DMS53 (cell line): ENCODE results near the gene KCTD19.

ENCODE experiments used
- DNase-seq: peaks from one replicate; lab custom pipeline; 2025; lab: John Stamatoyannopoulos, UW

The KCTD19 gene

DNA sequence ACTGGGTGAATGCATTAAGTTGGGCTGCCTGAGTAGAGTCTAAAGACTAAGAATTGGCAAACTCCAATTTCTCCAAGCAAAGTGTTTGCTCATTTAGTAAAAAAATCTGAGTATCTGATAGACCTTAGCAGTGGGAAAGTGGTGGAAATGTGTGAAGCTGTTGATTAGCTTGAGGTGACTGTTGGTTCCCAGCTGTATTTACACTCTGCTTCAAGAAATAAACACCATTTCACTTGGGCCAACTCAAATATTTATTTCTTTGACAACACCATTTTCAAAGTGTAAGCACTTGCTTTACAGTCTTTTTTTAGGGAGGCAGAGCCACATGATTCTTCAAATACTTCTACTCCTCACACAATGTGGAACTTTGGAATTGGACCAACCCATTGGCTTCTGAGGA, 8.7 kb downstream of the KCTD19 start:
- DNase-seq = no peak

DNA sequence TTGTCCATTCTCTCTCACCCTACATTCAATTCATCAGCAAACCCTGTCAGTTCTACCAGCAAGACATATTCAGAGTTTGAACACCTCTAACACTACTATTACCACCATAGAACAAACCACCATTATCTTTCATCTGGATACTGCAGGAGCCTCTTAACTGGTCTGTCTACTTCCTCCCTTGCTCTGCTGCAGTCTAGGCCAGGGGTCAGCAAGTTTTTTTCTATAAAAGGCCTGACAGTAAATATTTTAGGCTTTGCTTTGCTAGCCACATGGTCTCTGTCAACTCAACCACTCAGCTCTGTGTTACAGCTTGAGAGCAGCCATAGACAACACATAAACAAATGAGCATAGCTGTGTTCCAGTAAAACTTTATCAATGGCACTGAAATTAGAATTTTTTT, 13.8 kb downstream of the KCTD19 start:
- no peak for DNase-seq

DNA sequence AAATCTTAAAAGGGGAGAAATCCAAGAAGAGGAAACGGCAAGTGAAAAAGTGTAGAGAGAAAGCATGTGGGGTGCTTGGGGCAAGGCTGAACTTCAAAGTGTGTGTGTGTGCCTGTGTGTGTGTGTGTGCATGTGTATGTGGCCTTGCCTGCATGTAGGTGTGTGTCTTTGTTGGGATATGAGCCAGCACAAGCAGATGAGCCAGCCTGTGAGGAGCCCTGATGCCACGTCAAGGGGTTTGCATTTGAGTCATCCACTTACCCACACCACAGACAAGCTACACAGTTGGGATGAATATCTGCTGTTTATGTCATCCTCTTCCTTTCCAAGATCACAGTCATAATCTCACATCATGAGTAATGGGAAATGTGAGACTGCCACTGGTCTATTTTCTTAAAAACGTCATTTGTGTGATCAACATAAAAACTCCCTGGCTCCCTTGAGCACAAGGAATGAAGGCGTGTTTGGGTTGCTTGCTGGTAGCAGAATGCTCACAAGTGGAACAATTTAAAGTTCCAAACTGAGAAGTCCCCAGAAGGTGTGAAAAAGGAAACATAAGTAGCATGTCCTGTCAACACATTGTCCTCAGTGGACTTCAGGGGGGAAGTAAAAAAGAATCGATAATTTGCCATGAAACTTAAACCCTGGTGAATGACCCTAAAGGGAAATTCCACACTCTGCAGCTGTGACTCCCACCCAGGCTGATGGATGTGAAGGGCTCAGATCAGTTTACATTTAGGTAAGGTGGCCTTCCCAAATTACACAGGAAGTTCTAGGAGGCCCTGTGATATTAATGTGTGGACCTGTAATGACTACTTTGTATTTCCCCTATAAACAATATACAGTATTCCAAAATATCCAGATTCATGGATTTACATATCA, 14.7 kb downstream of the KCTD19 start:
- DNase-seq = peak; percentile 89

DNA sequence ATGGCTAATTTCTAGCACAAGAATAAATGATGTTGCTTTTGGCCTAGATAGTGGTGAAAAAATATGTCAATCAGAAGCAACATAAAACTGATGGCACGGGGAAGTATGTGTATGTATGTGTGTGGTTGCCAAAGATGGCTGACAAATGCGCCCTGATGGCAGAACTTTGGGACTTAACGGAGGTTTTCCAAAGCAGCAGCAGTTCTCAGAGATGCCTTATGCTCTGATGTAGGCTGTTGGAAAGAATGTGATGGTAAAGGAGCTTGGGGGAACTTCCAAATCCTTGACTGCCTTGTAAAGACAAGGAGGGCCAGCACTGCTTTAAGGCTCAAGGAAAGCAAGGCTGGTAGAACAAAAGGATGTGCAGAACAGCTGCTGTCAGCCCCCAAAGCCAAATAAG, 16.0 kb downstream of the KCTD19 start:
- DNase-seq = no peak

DNA sequence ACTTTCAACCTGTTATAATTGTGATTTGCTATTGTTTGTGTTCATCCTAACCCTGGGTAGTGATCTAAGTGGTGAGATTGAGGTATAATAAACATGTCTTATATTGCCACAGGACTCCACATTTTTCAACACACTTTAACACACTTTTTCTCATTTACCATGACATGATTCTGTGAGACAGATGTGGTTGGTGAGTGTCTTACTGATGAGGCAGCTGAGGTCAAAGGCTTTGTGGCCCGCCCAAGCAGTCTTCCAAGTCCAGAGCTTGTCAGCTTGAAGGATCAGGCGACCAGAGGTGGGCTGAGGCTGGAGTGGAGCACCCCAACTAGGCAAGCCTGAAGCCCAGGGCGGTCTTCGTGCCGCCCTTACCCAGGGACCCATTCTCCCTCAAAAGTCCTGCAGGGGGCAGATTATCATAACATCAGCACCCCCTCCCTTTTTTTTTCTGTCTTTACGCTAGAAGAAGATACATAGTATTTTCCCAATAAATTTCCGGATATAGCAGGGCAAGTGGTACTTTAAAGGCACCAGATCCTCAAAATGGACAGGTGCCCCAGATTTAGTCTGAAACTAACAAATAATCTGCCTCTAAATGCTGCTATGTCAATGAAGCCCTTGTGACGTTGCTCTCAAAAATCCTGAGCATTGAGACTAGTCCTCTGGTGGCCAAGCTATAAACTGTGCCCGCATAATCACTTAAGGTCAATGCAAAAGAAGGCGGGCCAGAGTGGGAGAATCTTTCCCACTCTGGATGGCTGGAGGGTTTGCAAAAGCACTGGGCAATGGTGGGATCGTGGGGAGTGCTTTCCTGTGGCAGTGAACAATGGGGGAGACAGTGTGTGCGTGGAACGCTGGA, 21.1 kb downstream of the KCTD19 start:
- no peak for DNase-seq

DNA sequence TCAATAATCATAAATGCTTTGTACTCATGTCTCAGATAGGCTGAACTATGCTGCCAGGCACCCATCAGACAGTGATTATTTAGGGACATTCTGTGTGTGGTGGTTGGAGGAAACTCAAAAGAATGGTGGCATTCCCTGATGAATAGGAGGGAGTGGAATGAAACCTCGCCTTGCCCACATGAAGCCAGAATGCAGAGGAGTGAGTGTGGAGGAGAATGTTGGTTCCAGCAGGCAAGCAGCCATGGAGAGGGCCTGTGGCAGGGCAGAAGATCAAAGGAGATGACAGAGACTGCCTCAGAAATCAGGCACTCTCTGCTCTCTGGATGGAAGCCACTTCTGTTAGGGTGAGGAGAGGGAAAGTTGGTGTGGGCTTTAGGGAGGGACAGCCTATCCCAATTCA, 22.5 kb downstream of the KCTD19 start:
- no peak for DNase-seq

DNA sequence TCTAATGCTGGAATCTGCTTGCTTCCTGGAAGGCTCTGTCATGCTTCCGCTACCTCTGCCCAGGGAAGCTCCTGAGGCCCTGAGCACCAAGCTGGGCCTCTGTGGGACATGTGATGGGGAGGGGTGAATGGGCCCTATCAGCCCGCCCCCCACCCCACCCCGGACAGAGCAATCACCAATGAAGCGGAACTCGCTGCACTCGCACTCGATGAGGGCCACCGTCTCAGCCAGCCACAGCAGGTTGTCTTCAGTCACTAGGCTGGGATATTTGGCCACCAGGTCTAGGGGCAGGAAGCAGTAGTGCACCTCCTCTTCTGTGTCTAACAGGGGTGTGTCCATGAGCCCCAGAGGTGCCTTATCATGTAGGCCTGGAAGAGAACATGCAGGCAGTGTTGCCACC, 23.6 kb downstream of the KCTD19 start:
- no peak for DNase-seq

DNA sequence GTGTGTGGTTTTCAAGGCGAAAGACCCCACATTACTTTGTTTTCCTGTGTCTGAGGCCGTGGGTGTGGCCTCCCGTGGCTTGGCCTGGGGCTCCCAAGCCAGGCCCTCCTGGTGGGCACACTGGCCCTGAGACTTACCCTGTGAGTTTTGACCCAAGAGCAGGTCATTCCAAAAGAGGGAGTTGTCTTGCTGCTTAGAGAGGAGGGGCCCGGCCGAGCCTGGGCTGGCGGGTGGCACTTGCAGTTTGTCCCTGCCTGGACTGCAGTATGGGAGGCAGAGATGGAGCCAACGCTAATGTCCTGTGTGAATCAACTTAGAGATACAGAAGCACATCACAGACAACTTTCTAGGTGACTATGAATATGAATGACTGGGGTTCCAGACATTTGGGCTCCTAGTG, 24.5 kb downstream of the KCTD19 start:
- DNase-seq = no peak

DNA sequence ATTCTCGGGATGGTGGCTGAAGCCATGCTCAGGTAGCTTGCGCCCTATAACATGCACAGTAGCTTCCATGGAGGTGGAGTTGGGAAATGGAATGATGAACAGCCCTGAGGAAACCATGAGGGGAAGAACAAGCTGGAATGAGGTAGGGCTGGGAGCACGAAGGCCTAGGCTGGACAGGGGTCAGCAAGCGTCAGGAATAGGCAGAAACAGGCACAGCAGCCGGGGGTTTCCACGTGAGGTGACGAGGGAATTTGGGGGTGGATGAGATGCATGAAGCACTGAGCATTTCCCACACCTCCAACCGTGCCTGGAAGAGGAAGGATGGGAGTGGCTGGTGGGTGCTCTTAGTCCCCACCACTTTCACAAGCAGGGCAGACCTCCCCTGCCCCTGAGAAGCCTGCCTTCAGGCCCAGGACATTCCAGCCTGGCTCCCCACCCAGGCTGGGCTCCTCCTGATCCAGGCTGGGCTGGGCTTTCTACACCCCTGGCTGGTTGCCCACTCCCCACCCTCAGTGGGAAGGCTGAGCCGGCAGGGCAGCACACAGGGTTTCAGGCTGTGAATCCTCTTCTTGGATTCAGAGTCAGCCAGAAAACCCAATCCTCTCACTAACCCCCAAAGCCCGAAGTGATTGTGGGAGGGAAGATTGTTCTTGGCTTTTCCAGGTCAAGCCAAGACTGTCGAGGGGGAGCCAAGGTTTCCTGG, 25.3 kb downstream of the KCTD19 start:
- no peak for DNase-seq

DNA sequence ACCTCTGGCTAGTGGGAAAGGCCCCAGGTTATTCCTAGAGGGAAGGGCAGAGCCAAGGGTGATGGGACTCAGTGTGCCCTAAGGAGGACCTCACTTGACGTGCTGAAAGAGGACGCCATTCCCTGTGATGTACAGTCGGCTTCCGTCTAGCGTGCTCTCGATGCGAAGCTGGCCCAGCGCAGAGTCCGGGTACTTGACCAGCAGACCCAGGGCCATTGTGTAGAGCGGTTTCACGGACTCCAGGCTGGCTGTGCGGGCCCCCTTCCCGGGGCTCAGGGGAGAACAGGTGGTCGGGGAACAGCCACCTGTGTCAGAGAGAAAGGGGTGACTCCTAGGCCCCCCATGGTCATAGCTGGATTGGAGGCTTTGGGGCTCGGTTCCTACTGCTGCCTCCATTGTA, 27.3 kb downstream of the KCTD19 start:
- DNase-seq = no peak

DNA sequence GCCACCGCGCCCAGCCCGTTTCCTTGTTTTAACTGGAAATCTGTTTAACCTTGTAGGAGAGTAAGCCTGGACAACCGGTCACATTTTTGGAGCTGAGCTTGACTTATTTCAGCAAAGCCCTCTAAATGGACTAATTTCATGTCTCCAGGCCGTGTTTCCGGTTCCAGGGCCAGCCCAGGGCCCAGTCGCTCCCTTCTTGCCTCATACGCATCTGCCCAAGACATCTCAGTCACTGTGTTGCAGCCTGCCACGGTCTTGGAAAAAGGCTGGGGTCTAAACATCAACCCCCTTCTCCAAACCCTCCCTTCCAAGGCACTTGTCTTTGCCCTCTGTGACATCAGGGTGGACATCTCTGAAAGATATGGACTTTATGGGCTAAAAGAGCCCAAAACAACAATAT, 28.3 kb downstream of the KCTD19 start:
- DNase-seq = no peak

DNA sequence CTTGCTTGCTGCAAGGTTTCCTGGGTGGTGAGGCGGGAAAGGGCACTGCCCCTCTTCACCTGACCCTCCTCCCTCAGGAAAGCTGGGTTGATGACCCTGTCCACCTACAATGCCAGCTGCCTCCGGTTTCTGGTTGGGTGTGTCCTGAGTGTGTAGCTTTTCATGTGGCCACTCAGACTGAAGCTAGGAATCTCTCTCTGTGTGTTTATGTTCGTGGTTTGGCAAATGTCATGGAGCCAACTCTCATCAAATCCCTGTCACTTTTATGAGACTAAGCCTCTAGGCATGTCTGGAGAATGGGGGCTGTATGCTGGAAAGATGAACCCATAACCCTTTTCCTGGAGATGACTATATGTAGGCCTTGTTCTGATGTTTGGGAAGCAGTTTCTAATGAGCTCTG, 30.1 kb downstream of the KCTD19 start:
- no peak for DNase-seq

DNA sequence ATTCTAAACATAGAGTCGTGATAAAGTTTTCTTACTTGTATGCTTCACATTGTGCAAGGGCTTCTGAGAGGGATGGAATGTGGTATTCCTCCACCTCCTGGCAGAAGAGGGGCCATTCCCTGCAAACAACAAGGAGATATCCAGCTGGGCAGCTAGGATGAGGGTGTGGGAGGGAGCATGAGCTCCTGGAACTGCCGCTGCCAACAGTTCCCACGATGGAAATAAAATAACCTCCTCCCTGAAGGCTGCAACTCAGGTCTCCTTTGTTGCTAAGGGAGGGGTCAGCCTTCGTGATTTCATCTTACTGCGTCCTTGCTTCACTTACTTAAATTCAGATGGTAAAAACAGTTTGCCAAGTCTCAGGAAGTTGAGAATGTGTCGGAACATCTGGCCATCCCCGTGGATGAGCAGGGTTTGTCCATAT, 31.6 kb downstream of the KCTD19 start:
- no peak for DNase-seq

DNA sequence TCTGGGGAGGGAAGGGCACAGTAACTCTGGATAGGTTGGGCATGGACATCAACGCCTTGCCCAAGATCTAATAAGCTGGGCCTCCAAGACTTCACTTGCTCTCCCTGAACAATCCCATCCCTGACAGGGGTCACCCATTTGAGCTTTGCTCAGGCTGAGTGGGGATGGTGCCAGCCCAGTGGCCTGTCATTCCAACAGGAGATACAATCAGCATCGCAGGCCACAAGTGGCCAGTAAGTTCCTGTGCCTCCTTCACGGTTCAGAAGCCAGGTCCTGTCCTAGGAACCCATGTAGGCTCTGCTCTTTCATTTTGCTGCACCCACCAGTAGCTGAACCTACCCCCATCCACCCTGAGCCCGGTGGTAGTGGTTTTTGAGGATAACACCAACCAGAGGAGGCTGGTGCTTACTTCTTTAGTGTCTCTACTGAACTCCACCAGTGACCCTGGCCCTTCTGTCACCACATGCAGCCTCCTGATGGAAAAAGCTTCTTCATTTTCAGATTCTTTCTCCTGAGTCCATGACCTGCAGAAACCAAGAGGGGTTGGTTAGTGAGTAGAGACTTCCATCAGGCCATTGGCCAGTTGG, 32.3 kb downstream of the KCTD19 start:
- DNase-seq = no peak

DNA sequence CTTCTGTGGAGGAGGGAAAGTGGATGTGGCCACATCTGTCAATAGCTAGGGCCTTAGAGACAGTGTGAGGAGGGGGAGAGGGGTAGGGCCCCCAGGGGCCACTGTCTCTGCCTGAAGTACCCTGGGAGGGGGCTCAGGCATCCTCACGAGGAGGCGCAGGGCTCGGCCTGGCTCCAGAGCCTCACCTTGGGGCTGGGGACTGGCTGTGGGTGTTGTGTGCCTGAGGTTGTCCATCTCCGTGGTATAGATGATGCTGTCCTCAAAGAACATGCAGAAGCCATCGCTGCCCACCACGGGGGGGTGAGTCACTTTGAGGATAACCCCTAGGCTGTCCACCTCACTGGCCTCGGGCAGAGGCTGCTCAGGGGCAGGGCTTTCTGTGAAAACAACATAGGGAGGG, 35.1 kb downstream of the KCTD19 start:
- no peak for DNase-seq

DNA sequence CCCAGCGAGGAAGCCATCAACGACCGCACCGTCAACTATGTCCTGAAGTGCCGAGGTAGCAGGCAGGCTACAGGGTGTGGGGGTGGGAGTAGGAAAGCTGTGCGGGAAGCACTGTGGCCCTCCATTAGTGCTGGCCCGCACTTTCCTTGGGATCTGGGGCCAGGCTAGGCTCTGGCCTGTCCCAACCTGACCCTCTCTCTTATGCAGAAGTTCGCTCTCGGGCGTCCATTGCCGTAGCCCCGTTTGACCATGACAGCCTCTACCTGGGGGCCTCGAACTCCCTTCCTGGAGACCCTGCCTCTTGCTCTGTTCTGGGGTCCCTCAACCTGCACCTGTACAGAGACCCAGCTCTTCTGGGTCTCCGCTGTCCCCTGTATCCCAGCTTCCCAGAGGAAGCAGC, 38.6 kb downstream of the KCTD19 start:
- DNase-seq = no peak

DNA sequence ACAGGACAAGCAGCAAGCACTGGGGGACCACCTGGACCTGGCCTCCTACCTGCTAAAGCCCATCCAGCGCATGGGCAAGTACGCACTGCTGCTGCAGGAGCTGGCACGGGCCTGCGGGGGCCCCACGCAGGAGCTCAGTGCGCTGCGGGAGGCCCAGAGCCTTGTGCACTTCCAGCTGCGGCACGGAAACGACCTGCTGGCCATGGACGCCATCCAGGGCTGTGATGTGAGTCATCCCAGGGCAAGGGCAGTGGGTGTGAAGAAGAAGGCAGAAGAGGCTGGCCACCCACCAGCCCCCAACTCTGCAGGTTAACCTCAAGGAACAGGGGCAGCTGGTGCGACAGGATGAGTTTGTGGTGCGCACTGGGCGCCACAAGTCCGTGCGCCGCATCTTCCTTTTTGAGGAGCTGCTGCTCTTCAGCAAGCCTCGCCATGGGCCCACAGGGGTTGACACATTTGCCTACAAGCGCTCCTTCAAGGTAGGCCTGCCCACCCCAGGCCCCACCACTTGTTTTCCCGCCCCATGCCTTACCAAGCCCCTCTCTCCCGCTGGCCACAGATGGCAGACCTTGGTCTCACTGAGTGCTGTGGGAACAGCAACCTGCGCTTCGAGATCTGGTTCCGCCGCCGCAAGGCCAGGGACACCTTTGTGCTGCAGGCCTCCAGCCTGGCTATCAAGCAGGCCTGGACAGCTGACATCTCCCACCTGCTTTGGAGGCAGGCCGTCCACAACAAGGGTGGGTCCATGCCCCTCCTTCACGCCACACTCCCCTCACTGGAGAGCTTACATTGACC, 39.9 kb downstream of the KCTD19 start:
- no peak for DNase-seq

DNA sequence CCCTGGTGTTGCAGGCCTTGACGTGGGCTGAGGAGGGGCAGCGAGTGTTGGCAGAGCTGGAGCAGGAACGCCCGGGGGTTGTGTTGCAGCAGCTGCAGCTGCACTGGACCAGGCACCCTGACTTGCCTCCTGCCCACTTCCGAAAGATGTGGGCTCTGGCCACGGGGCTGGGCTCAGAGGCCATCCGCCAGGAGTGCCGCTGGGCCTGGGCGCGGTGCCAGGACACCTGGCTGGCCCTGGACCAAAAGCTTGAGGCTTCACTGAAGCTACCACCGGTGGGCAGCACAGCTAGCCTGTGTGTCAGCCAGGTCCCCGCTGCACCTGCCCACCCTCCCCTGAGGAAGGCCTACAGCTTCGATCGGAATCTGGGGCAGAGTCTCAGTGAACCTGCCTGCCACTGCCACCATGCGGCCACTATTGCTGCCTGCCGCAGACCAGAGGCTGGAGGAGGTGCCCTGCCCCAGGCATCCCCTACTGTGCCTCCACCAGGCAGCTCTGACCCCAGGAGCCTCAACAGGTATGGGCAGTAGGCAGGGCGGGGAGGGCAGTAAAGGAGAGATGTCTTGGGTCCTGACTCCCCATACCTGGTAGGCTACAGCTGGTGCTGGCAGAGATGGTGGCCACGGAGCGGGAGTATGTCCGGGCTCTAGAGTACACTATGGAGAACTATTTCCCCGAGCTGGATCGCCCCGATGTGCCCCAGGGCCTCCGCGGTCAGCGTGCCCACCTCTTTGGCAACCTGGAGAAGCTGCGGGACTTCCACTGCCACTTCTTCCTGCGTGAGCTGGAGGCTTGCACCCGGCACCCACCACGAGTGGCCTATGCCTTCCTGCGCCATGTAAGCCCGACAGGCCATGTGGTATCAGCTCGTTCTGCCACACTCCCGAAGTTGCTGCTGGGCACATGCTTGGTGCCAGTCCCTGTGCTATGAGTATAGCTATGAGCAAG, 41.6 kb downstream of the KCTD19 start:
- peak; percentile 22 for DNase-seq

DNA sequence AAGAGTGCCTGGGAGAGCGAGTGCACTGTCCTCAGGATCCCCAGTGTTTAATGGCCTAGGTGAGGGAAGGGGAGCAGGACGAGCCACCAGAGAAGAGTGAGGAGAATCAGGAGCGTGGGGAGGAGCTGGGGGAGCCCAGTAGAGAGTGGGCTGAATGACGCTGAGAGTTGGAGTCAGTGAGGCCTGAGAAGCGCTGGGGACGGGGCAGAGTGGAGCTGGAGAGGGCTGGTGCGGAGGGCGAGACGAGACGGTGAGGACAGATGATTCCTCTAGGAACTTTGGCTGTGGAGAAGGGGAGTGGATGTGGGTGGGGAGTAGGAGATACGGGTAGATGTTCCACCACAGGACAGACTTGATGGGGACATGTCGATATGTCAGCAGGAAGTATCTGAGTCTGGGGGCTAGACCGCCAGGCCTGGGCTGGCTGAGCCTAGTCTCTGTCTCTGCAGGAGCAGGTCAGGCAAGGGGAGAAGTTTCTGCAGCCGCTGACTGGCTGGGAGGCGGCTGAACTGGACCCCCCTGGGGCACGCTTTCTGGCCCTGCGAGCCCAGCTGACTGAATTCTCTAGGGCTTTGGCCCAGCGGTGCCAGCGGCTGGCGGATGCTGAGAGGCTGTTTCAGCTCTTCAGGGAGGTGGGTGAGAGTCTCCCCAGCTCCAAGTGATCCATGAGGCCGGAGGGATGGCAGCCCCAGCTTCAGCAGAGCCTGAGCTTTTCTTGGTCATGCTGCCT, 42.5 kb downstream of the KCTD19 start:
- DNase-seq = no peak
